Mesenchymal stem cell (in vitro differentiated cells and primary cell): Measurements from ENCODE around the gene CALCB.

Experiments
- DNase-seq: peaks from one replicate; pipeline ENCODE4 v3.0.0-alpha.2; 2013
- H2AFZ ChIP-seq: one replicate; pipeline ENCODE4 v1.6.1; 2013; ENCODE audit warnings: low read depth, mild to moderate bottlenecking, control low read depth, inconsistent platforms, low read length, moderate library complexity
- H2AK5ac ChIP-seq: 2 replicates; pipeline ENCODE4 v1.6.1; 2013; ENCODE audit warnings: low read length, moderate library complexity, mild to moderate bottlenecking, inconsistent platforms; ENCODE audit not compliant: severe bottlenecking
- H2BK120ac ChIP-seq: one replicate; pipeline ENCODE4 v1.6.1; 2013; ENCODE audit warnings: low read depth, mild to moderate bottlenecking, inconsistent platforms, low read length, moderate library complexity
- H2BK12ac ChIP-seq, 2 experiments: one replicate each; pipeline ENCODE4 v1.6.1; 2013; ENCODE audit warnings: inconsistent platforms in 2 of 2, low read length in 2 of 2, mild to moderate bottlenecking in 2 of 2, moderate library complexity in 2 of 2, control low read depth in 1 of 2
- H2BK15ac ChIP-seq: one replicate; pipeline ENCODE4 v1.6.1; 2013; ENCODE audit warnings: mild to moderate bottlenecking, low read depth, inconsistent platforms; ENCODE audit not compliant: poor library complexity, severe bottlenecking
- H2BK5ac ChIP-seq: 2 replicates; pipeline ENCODE4 v1.6.1; 2013; ENCODE audit warnings: low read depth, mild to moderate bottlenecking, low read length, control low read depth, inconsistent platforms; ENCODE audit not compliant: poor library complexity, severe bottlenecking
- H3K14ac ChIP-seq, 2 experiments: one replicate each; pipeline ENCODE4 v1.6.1; 2013; ENCODE audit warnings: inconsistent platforms in 2 of 2, low read length in 2 of 2, control low read depth in 1 of 2, mild to moderate bottlenecking in 1 of 2, moderate library complexity in 1 of 2
- H3K18ac ChIP-seq, 2 experiments: one replicate each; pipeline ENCODE4 v1.6.1; 2013; ENCODE audit warnings: inconsistent platforms in 2 of 2, low read length in 2 of 2, control low read depth in 1 of 2, low read depth in 1 of 2, mild to moderate bottlenecking in 1 of 2
- H3K23ac ChIP-seq, 2 experiments: one replicate each; pipeline ENCODE4 v1.6.1; 2013; ENCODE audit warnings: inconsistent platforms in 2 of 2, low read length in 2 of 2, mild to moderate bottlenecking in 2 of 2, moderate library complexity in 2 of 2, control low read depth in 1 of 2
- H3K27ac ChIP-seq: 2 replicates; pipeline ENCODE4 v1.5.1; 2013; ENCODE audit warnings: mild to moderate bottlenecking, moderate library complexity, low read length, control low read depth, inconsistent platforms; ENCODE audit not compliant: poor library complexity, severe bottlenecking
- H3K27me3 ChIP-seq, 2 experiments: 2 replicates each; pipeline versions ENCODE4 v1.6.1 to v1.7.0; 2013; ENCODE audit warnings: low read length in 2 of 2, mild to moderate bottlenecking in 2 of 2, moderate library complexity in 2 of 2, control low read depth in 1 of 2, inconsistent platforms in 1 of 2; ENCODE audit not compliant: control insufficient read depth in 1 of 2, insufficient read depth in 1 of 2
- H3K36me3 ChIP-seq, 2 experiments: 2 replicates each; pipeline versions ENCODE4 v1.6.1 to v1.7.0; 2013; ENCODE audit warnings: low read length in 2 of 2, control low read depth in 1 of 2, inconsistent platforms in 1 of 2, low read depth in 1 of 2, mild to moderate bottlenecking in 1 of 2; ENCODE audit not compliant: insufficient read depth in 2 of 2, control insufficient read depth in 1 of 2
- H3K4ac ChIP-seq, 2 experiments: one replicate each; pipeline ENCODE4 v1.6.1; 2013; ENCODE audit warnings: inconsistent platforms in 2 of 2, low read length in 2 of 2, mild to moderate bottlenecking in 2 of 2, moderate library complexity in 2 of 2, control low read depth in 1 of 2, low read depth in 1 of 2
- H3K4me1 ChIP-seq: 2 replicates; pipeline ENCODE4 v1.6.1; 2013; ENCODE audit warnings: low read depth, low read length, control low read depth; ENCODE audit not compliant: control insufficient read depth, insufficient read depth
- H3K4me2 ChIP-seq: 2 replicates; pipeline ENCODE4 v1.6.1; 2013; ENCODE audit warnings: low read length, mild to moderate bottlenecking, inconsistent platforms; ENCODE audit not compliant: poor library complexity, severe bottlenecking
- H3K4me3 ChIP-seq, 2 experiments: 2 replicates each; pipeline versions ENCODE4 v1.5.1 to v1.7.0; 2013; ENCODE audit warnings: low read length in 2 of 2, mild to moderate bottlenecking in 2 of 2, control low read depth in 1 of 2, low read depth in 1 of 2; ENCODE audit not compliant: insufficient read depth in 1 of 2
- H3K79me1 ChIP-seq: replicated peaks from 2 replicates; pipeline ENCODE4 v1.6.1; 2013; ENCODE audit warnings: mild to moderate bottlenecking, control low read depth, low read length, inconsistent platforms; ENCODE audit not compliant: poor library complexity, severe bottlenecking
- H3K9ac ChIP-seq: 2 replicates; pipeline ENCODE4 v1.7.0; 2013; ENCODE audit warnings: mild to moderate bottlenecking, low read length, moderate library complexity
- H3K9me3 ChIP-seq: 2 replicates; pipeline ENCODE4 v1.7.0; 2013; ENCODE audit warnings: mild to moderate bottlenecking, low read length; ENCODE audit not compliant: control insufficient read depth
- H4K8ac ChIP-seq: one replicate; pipeline ENCODE4 v1.6.1; 2013; ENCODE audit warnings: inconsistent platforms, mild to moderate bottlenecking, low read length, moderate library complexity
- H4K91ac ChIP-seq: one replicate; pipeline ENCODE4 v1.6.1; 2013; ENCODE audit warnings: mild to moderate bottlenecking, low read length, inconsistent platforms
- WGBS: methylation state at CpG from one replicate; pipeline ENCODE4 v1.1.7; 2013; ENCODE audit warnings: mixed read lengths; 5-methylcytosine and 5-hydroxymethylcytosine counted together

Gene CALCB

DNA sequence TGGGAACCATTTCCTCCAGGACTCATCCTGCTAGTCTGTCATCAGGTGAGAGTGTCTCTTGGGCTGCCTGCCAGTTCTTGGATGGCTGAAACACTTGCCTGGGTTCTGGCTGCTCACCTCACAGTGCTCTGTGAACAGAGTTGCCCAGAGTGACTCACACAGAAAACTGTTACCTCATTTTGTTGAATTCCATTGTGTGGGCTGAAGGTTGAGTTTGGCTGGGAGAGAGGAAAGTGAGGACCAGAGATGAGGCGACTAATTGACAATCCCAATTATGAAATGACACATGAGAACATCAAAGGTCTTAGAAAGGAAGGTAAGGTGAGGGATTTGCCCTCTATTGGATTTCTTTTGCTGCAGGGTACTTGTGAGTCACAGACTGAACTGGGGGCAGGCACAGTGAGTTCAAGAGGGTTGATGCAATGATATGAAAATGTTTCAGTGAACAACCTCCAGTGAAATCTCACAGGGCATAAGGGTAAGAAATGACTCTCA is 20.2 kb upstream of the CALCB start:
- DNase-seq, result peak; percentile 3
- Histone ChIP-seq H2BK120ac (no peak overlapping the region), H2BK15ac (no peak overlapping the region), H3K27me3 (no peaks in the 10 kb centered on the region), H3K9me3 (no peaks in the 10 kb centered on the region), H3K27ac (no peak overlapping the region), H2BK5ac (no peak overlapping the region), H4K91ac (no peak overlapping the region), H2AFZ (no peak overlapping the region), H3K18ac (no peak overlapping the region), H3K14ac (no peak overlapping the region), H3K4me1 (no peaks in the 10 kb centered on the region), H3K4ac (no peak overlapping the region), H3K36me3 (no peaks in the 10 kb centered on the region), H2BK12ac (no peak overlapping the region), H3K9ac (no peak overlapping the region), H3K23ac (no peak overlapping the region), H2AK5ac (no peak overlapping the region), H3K79me1 (no peaks in the 10 kb centered on the region), H3K4me3 (no peak overlapping the region), H4K8ac (no peak overlapping the region), H3K4me2 (no peak overlapping the region)
- 91% methylated on average over 1 of the region's 1 CpG for WGBS

DNA sequence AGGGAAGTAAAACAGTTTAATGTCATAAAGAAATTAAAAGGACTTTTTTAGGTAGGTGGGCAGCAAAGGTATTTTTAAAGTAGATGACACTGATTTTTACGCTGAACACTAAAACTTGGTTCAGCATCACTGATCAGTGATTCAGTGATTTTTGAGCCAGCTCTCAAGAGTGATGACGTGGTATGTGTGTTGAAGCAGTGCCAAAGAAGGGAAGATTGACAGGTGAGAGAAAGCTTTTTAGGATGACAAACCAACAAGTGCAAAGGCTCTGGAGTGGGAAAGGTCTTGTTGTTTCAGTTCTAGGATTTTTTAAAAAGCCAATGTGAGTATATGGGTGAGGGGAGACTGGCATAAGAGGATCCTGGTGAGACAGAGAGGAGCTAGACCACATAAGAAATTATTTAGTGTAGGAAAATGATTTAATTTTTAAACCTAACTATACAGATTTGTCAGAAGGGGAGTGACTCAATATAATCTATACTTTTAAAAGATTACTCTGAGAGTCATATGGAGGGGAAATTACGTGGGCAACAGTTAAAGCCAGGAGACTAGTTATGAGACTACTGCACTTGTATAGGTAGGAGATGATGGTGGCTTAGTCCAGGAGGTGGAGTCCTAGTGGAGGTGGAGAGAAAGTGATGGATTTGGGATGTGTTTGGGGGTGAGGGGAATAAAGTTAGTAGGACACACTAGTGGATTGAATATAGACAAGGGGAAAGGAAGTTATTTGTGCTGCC is 17.6 kb upstream of the CALCB start:
- Histone ChIP-seq H3K27ac (no peak overlapping the region), H3K14ac (no peak overlapping the region), H3K23ac (no peak overlapping the region), H3K9me3 (no peaks in the 10 kb centered on the region), H2BK5ac (no peak overlapping the region), H3K4ac (no peak overlapping the region), H3K36me3 (no peaks in the 10 kb centered on the region), H2BK120ac (no peak overlapping the region), H2BK12ac (no peak overlapping the region), H3K79me1 (no peaks in the 10 kb centered on the region), H3K18ac (no peak overlapping the region), H3K4me3 (no peak overlapping the region), H2AK5ac (no peak overlapping the region), H3K4me1 (no peaks in the 10 kb centered on the region), H2BK15ac (no peak overlapping the region), H2AFZ (no peak overlapping the region), H3K9ac (no peak overlapping the region), H4K91ac (no peak overlapping the region), H4K8ac (no peak overlapping the region), H3K4me2 (no peak overlapping the region), H3K27me3 (no peaks in the 10 kb centered on the region)
- WGBS, result 67% methylated on average over 3 of the region's 3 CpGs
- DNase-seq, result no peak

DNA sequence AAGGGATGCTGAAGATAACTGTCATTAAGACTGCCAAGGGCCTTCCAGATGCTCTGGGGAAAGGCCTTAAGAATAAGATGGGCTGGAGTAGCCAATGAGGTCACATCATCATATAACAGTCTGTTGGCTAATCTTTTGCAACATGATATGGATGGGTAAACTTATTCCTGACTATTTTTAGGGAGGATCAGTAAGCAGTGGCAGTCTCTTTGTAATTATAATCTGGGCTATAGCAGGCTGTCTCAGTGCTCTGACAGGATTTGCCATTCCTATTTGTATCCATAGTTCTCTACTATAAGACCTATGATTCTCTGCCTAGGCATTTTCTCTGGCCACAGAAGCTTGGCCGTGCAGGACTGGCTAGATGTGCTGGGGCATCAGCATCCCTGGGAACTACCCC is 16.1 kb upstream of the CALCB start:
- no peak overlapping the region for H3K9ac ChIP-seq
- H2AK5ac ChIP-seq, result no peak overlapping the region
- no peak overlapping the region for H4K91ac ChIP-seq
- H2BK120ac ChIP-seq, result no peak overlapping the region
- H2BK12ac ChIP-seq, result no peak overlapping the region
- DNase-seq, result no peak
- H3K18ac ChIP-seq, result no peak overlapping the region
- H3K14ac ChIP-seq, result no peak overlapping the region
- H3K4me2 ChIP-seq, result no peak overlapping the region
- H3K9me3 ChIP-seq, result no peaks in the 10 kb centered on the region
- no peak overlapping the region for H3K4me3 ChIP-seq
- H2BK15ac ChIP-seq, result no peak overlapping the region
- no peaks in the 10 kb centered on the region for H3K79me1 ChIP-seq
- no peak overlapping the region for H3K23ac ChIP-seq
- H3K4ac ChIP-seq, result no peak overlapping the region
- H3K36me3 ChIP-seq, result no peaks in the 10 kb centered on the region
- 75% methylated on average over 1 of the region's 1 CpG for WGBS
- no peak overlapping the region for H2BK5ac ChIP-seq
- H3K27me3 ChIP-seq, result no peaks in the 10 kb centered on the region
- no peak overlapping the region for H3K27ac ChIP-seq
- H2AFZ ChIP-seq, result no peak overlapping the region
- no peaks in the 10 kb centered on the region for H3K4me1 ChIP-seq
- H4K8ac ChIP-seq, result no peak overlapping the region

DNA sequence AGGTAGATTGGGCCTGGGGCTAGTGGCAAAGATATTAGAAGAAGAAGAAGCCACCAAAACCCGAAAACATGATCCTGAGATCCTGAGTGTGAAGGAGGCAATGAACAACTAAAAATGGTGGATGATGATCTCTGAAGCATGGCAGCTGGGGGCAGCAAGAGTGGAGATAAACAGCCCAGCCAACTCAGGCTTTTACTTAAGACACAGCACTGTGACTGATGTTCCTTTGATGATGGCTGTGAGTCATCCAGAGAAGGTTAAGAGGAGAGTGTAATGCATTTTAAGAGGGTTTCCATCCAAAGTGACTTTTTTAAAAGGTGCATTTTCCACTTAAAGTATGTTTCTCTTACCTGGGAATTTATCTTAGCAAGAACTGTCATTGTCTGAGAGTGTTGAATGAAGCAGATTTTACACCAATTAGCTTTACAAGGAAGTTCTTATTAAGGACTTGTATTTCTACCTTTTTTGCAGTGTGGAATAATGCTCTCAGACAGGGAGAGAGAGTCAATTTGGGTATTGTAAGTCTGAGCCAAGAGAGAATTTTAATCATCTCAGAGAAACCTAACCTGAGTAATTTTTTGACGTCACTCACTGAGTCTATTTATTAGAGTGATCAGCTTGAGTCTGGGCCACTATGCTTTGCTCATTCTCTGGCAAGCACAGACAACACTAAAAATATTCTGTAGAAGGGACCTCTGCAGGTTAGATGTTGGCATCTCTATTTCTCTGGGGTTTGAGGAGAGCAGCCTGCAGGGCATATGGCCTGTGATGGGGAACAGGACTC is 14.1 kb upstream of the CALCB start:
- no peak overlapping the region for H3K14ac ChIP-seq
- no peak overlapping the region for H2BK15ac ChIP-seq
- no peaks in the 10 kb centered on the region for H3K36me3 ChIP-seq
- no peak overlapping the region for H3K4ac ChIP-seq
- 88% methylated on average over 2 of the region's 2 CpGs for WGBS
- no peak overlapping the region for H3K4me3 ChIP-seq
- no peak for DNase-seq
- no peak overlapping the region for H2BK5ac ChIP-seq
- H2AK5ac ChIP-seq, result no peak overlapping the region
- H4K91ac ChIP-seq, result no peak overlapping the region
- no peak overlapping the region for H3K23ac ChIP-seq
- H2BK120ac ChIP-seq, result no peak overlapping the region
- H3K18ac ChIP-seq, result no peak overlapping the region
- no peak overlapping the region for H2AFZ ChIP-seq
- no peaks in the 10 kb centered on the region for H3K9me3 ChIP-seq
- no peak overlapping the region for H3K9ac ChIP-seq
- H2BK12ac ChIP-seq, result no peak overlapping the region
- no peak overlapping the region for H4K8ac ChIP-seq
- H3K79me1 ChIP-seq, result no peaks in the 10 kb centered on the region
- H3K4me2 ChIP-seq, result no peak overlapping the region
- no peaks in the 10 kb centered on the region for H3K27me3 ChIP-seq
- H3K4me1 ChIP-seq, result no peaks in the 10 kb centered on the region
- H3K27ac ChIP-seq, result no peak overlapping the region
